Skeletal muscle cell (primary cell): Measurements from ENCODE around the gene CACUL1.

ENCODE experiments used
- DNase-seq: peaks from one replicate; pipeline ENCODE4 v3.0.0-alpha.2; 2010; ENCODE audit warnings: low read depth
- H3K4me3 ChIP-seq: 2 replicates; pipeline ENCODE4 v1.5.1; 2011; ENCODE audit warnings: low read depth, mild to moderate bottlenecking, control low read depth, low read length, moderate library complexity

CACUL1 gene

GRCh38 chr10:118737603-118738302 is 17.0 kb downstream of the CACUL1 start:
- no peak overlapping the region for H3K4me3 ChIP-seq
- no peak for DNase-seq

GRCh38 chr10:118735294-118735693 is 19.5 kb downstream of the CACUL1 start:
- no peak overlapping the region for H3K4me3 ChIP-seq
- no peak for DNase-seq

- no peak overlapping the region for H3K4me3 ChIP-seq
- no peak for DNase-seq
Observed at GRCh38 chr10:118734475-118734874, 20.3 kb downstream of the CACUL1 start.

- no peak for DNase-seq
- H3K4me3 ChIP-seq: no peak overlapping the region
Observed at GRCh38 chr10:118732245-118733165, 22.3 kb downstream of the CACUL1 start.

GRCh38 chr10:118730756-118731456 is 23.9 kb downstream of the CACUL1 start:
- DNase-seq: no peak
- H3K4me3 ChIP-seq: no peak overlapping the region

GRCh38 chr10:118729641-118730258 is 25.0 kb downstream of the CACUL1 start:
- no peak overlapping the region for H3K4me3 ChIP-seq
- no peak for DNase-seq

- H3K4me3 ChIP-seq: no peak overlapping the region
- no peak for DNase-seq
Observed at GRCh38 chr10:118729200-118729599, 25.6 kb downstream of the CACUL1 start.

GRCh38 chr10:118725886-118726500 is 28.8 kb downstream of the CACUL1 start:
- DNase-seq: no peak
- H3K4me3 ChIP-seq: no peak overlapping the region

- H3K4me3 ChIP-seq: no peak overlapping the region
- DNase-seq: no peak
Observed at GRCh38 chr10:118723466-118723865, 31.3 kb downstream of the CACUL1 start.

- no peak overlapping the region for H3K4me3 ChIP-seq
- DNase-seq: no peak
Observed at GRCh38 chr10:118721539-118721876, 33.3 kb downstream of the CACUL1 start.

- no peak overlapping the region for H3K4me3 ChIP-seq
- DNase-seq: no peak
Observed at GRCh38 chr10:118720685-118721538, 33.9 kb downstream of the CACUL1 start.

- no peak overlapping the region for H3K4me3 ChIP-seq
- no peak for DNase-seq
Observed at GRCh38 chr10:118714366-118714765, 40.4 kb downstream of the CACUL1 start.

GRCh38 chr10:118712930-118713634 is 41.7 kb downstream of the CACUL1 start:
- DNase-seq: no peak
- H3K4me3 ChIP-seq: no peak overlapping the region

GRCh38 chr10:118712080-118712479 is 42.7 kb downstream of the CACUL1 start:
- no peak for DNase-seq
- no peak overlapping the region for H3K4me3 ChIP-seq

- no peak overlapping the region for H3K4me3 ChIP-seq
- no peak for DNase-seq
Observed at GRCh38 chr10:118710487-118710886, 44.3 kb downstream of the CACUL1 start.

GRCh38 chr10:118708571-118708970 is 46.2 kb downstream of the CACUL1 start:
- no peak for DNase-seq
- no peak overlapping the region for H3K4me3 ChIP-seq

- DNase-seq: no peak
- H3K4me3 ChIP-seq: no peak overlapping the region
Observed at GRCh38 chr10:118704711-118705110, 50.1 kb downstream of the CACUL1 start.
